Sigmoid colon (tissue), 4 donors: ENCODE results near the gene ABCB7.

Source experiments
- POLR2A ChIP-seq, 2 donors: fragments of 450-650 bp; IDR thresholded peaks; one replicate each; pipeline ENCODE4 v1.6.1; 2016; ENCODE audit warnings: antibody characterized with exemption in 2 of 2, mild to moderate bottlenecking in 2 of 2, moderate library complexity in 2 of 2
- POLR2AphosphoS5 ChIP-seq, 4 donors: sonication (generic); formaldehyde crosslinking; IDR thresholded peaks; one replicate each; pipeline ENCODE4 v1.6.1; 2017; ENCODE audit warnings: antibody characterized with exemption in 4 of 4
- TF ChIP-seq, protein P1 (sequence below), 4 experiments: fragments of 450-650 bp in 3 of 4; fragments of 200-600 bp in 1 of 4; IDR thresholded peaks; one replicate each; pipeline ENCODE4 v1.5.1; 2016 to 2019; ENCODE audit warnings: antibody characterized with exemption in 4 of 4, mild to moderate bottlenecking in 3 of 4, moderate library complexity in 2 of 4

DNA sequence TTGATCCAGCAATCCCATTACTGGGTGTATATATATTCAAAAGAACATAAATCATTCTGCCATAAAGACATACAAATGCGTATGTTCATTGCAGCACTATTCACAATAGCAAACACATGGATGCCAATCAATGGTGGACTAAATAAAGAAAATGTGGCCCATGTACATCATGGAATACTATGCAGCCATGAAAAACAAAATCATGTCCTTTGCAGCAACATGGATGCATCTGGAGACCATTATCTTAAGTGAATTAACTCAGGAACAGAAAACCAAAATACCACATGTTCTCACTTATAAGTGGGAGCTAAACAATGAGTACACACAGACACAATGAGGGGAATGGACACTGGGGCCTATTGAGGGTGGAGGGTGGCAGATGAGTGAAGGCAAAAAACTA lies 81.6 kb downstream of the ABCB7 start:
- TF ChIP-seq POLR2AphosphoS5 (IDR thresholded peaks at IDR 0.05) (no peak), POLR2A (IDR thresholded peaks at IDR 0.05) (no peak)
- TF ChIP-seq, protein P1, sequence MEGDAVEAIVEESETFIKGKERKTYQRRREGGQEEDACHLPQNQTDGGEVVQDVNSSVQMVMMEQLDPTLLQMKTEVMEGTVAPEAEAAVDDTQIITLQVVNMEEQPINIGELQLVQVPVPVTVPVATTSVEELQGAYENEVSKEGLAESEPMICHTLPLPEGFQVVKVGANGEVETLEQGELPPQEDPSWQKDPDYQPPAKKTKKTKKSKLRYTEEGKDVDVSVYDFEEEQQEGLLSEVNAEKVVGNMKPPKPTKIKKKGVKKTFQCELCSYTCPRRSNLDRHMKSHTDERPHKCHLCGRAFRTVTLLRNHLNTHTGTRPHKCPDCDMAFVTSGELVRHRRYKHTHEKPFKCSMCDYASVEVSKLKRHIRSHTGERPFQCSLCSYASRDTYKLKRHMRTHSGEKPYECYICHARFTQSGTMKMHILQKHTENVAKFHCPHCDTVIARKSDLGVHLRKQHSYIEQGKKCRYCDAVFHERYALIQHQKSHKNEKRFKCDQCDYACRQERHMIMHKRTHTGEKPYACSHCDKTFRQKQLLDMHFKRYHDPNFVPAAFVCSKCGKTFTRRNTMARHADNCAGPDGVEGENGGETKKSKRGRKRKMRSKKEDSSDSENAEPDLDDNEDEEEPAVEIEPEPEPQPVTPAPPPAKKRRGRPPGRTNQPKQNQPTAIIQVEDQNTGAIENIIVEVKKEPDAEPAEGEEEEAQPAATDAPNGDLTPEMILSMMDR (IDR thresholded peaks at IDR 0.05): no peak
